PC-9 (cell line): ENCODE data around the gene FGF14.

Experiments used
- EZH2 ChIP-seq: fragments of 200-600 bp; sonication (generic); IDR thresholded peaks from 2 replicates; pipeline ENCODE4 v1.8.0; 2017; ENCODE audit warnings: antibody characterized with exemption, low read depth
- TF ChIP-seq, protein P1 (sequence below): fragments of 200-600 bp; sonication (generic); conservative IDR thresholded peaks from 2 replicates; pipeline ENCODE4 v1.6.1; 2017; ENCODE audit warnings: mixed run types, antibody characterized with exemption, mild to moderate bottlenecking, moderate library complexity

GRCh38 chr13:101697745-101698144 is 704.1 kb downstream of the FGF14 start:
- TF ChIP-seq, protein P1, sequence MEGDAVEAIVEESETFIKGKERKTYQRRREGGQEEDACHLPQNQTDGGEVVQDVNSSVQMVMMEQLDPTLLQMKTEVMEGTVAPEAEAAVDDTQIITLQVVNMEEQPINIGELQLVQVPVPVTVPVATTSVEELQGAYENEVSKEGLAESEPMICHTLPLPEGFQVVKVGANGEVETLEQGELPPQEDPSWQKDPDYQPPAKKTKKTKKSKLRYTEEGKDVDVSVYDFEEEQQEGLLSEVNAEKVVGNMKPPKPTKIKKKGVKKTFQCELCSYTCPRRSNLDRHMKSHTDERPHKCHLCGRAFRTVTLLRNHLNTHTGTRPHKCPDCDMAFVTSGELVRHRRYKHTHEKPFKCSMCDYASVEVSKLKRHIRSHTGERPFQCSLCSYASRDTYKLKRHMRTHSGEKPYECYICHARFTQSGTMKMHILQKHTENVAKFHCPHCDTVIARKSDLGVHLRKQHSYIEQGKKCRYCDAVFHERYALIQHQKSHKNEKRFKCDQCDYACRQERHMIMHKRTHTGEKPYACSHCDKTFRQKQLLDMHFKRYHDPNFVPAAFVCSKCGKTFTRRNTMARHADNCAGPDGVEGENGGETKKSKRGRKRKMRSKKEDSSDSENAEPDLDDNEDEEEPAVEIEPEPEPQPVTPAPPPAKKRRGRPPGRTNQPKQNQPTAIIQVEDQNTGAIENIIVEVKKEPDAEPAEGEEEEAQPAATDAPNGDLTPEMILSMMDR = no peak
- no peak for TF ChIP-seq EZH2
